GM21360 (cell line): ENCODE measurements around the gene CDK8.

Experiments used
- ATAC-seq: cut with Tn5 transposase; IDR thresholded peaks from one replicate; pipeline ENCODE4 v1.9.1; 2021; ENCODE audit warnings: mild to moderate bottlenecking, moderate library complexity; ENCODE audit not compliant: unreplicated experiment

Gene CDK8

GRCh38 chr13:26435646-26436045, 181.7 kb downstream of the CDK8 start:
- no peak for ATAC-seq

DNA sequence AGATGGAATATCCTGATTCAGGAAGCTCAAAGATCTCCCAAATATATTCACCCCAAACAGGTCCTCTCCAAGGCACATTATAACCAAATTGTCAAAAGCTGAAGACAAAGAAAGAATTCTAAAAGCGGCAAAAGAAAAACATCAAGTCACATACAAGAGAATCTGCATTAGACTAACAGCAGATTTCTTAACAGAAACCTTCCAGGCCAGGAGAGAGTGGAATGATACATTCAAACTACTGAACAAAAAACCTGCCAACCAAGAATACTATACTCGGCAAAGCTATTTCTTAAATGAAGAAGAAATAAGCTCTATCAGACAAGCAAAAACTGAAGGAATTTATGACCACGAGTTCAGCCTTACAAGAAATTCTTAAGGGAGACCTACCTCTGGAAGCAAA, 183.0 kb downstream of the CDK8 start:
- ATAC-seq: no peak

DNA sequence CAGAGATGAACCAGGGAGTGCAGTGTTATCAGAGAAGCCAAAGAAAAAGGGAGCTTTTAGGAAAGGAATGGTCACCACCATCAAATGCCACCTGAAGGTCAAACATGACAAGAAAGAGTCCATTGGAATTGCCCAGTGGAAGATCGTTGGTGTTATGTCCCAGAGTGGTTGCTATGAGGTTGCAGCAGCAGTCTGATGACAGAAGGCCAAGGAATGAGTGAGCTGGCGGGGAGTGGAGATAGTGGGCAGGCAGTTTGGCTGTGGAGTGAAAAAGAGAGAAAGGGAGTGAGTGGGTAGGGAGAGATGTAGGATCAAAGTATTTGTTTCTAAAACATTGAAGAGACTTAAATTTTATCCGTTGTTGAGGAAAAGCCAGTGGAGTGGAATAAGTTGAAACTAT, 186.2 kb downstream of the CDK8 start:
- no peak for ATAC-seq

GRCh38 chr13:26441476-26441875, 187.5 kb downstream of the CDK8 start:
- ATAC-seq: no peak

DNA sequence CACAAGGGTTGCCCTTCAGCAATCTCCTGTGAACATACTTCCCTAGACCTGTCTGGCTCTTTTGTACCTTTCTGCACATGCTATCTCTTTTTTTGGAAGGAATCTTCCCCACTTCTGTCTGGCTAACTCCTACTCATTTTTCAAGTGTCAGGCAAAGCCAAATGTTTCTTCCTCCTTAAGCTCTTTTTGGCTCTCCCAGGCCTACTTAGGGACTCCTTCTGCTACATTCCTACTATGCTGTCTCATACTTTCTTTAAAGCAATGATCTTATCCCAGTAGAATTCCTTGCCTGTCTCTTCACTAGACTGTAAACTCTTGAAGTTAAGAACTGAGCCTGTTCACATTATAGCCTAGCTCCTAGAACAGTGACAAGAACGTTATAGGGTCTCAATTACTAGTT, 188.6 kb downstream of the CDK8 start:
- ATAC-seq: no peak

GRCh38 chr13:26445092-26445491, 191.2 kb downstream of the CDK8 start:
- no peak for ATAC-seq

- no peak for ATAC-seq
Observed at GRCh38 chr13:26446751-26447150, 192.8 kb downstream of the CDK8 start.

- no peak for ATAC-seq
Observed at GRCh38 chr13:26448032-26448431, 194.1 kb downstream of the CDK8 start.

- ATAC-seq: no peak
Observed at GRCh38 chr13:26449063-26449848, 195.3 kb downstream of the CDK8 start.
